ENCODE results near the gene TGFBI. TPM values are rescaled to one million over a fixed set of nuclear protein-coding genes. Genes with fewer than 3 reads are reported as not detected.

TGFBI gene
- total RNA-seq, 1 donor from 2014 or later, result 204 TPM

DNA sequence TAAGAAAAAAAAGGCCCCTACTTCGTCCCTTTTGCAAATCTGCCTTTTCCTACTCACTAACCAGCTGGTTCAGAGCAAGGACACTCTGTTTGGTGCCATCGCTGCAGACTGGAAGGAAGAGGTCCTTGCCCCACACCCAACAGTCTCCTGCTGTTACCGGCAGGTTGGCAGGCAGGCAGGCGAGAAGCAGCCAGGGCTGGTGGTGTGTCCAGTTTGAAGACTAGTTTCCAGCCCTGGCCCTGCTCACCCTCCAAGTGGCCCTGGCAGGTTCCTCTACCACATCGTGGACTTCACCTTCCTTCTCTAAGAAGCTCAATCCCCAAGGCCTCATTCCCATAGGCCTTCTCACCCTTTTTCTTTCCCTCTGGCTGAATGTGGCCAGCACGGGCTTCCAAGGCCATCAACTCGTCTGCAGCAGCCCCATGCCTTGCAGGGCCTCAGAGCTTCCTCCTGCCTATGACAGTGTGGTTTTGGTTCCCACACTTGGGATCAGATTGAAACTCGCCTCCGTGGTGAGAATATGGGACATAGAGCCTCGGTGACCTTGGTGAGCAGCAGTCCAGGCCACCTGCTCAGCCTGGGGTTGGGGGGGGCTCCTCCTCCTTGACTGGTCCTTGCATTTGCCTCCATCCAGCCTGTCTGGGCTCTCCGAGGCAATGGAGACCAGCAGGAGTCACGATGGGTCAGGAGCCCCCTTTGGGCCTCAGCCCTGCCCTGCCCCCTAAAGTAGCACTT, 22.9 kb downstream of the TGFBI start:
- Histone ChIP-seq H3K4me1 (ENCODE audit: control insufficient read depth in 3 of 3, insufficient read depth in 3 of 3, low read length in 3 of 3) (peaks cover 9 to 16% (median 9%) of the 10 kb centered on the region in 3 donors), H3K36me3 (ENCODE audit: control insufficient read depth in 3 of 3, insufficient read depth in 3 of 3, low read length in 3 of 3) (peaks cover 11 to 20% (median 15%) of the 10 kb centered on the region in 3 donors), H3K9ac (ENCODE audit: low read depth in 1 of 3, low read length in 3 of 3) (no peak overlapping the region), H3K4me3 (ENCODE audit: low read length in 3 of 3) (no peak overlapping the region), H3K27ac (ENCODE audit: low read depth, low read length) (no peak overlapping the region), H3K9me3 (ENCODE audit: control insufficient read depth in 3 of 3, low read length in 3 of 3) (no peaks in the 10 kb centered on the region), H3K27me3 (ENCODE audit: control insufficient read depth in 3 of 3, insufficient read depth in 3 of 3, low read length in 3 of 3) (no peaks in the 10 kb centered on the region)

DNA sequence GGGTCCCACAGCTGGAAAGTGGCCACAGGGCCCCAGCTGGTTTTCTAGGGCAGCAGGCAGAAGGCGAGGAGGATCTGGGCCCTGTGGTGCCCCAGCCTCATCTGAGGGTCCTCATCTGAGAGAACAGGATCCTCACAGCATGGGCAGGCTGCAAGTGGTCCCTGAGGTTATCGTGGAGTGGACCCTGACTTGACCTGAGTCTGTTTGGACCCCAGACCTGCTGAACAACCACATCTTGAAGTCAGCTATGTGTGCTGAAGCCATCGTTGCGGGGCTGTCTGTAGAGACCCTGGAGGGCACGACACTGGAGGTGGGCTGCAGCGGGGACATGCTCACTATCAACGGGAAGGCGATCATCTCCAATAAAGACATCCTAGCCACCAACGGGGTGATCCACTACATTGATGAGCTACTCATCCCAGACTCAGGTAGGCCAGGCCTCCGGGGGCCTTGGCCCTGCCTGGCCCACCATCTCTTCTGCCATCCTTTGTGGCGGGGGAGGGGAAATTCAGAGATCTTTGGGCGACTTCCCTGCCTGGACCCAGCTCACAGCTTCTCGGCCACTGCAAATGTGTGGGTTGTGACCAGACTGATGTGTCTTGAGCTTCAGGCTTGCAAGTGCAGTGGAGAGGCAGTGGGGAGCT, 24.0 kb downstream of the TGFBI start:
- peaks cover 8 to 26% (median 19%) of the 10 kb centered on the region in 3 donors for H3K4me1 ChIP-seq (ENCODE audit: control insufficient read depth in 3 of 3, insufficient read depth in 3 of 3, low read length in 3 of 3)
- no peaks in the 10 kb centered on the region for H3K9me3 ChIP-seq (ENCODE audit: control insufficient read depth in 3 of 3, low read length in 3 of 3)
- no peaks in the 10 kb centered on the region for H3K27me3 ChIP-seq (ENCODE audit: control insufficient read depth in 3 of 3, insufficient read depth in 3 of 3, low read length in 3 of 3)
- no peak overlapping the region for H3K4me3 ChIP-seq (ENCODE audit: low read length in 3 of 3)
- no peak overlapping the region for H3K9ac ChIP-seq (ENCODE audit: low read depth in 1 of 3, low read length in 3 of 3)
- H3K36me3 ChIP-seq (ENCODE audit: control insufficient read depth in 3 of 3, insufficient read depth in 3 of 3, low read length in 3 of 3), result peaks cover 11 to 15% (median 14%) of the 10 kb centered on the region in 3 donors
- H3K27ac ChIP-seq (ENCODE audit: low read depth, low read length), result peak overlapping the region; percentile 46

DNA sequence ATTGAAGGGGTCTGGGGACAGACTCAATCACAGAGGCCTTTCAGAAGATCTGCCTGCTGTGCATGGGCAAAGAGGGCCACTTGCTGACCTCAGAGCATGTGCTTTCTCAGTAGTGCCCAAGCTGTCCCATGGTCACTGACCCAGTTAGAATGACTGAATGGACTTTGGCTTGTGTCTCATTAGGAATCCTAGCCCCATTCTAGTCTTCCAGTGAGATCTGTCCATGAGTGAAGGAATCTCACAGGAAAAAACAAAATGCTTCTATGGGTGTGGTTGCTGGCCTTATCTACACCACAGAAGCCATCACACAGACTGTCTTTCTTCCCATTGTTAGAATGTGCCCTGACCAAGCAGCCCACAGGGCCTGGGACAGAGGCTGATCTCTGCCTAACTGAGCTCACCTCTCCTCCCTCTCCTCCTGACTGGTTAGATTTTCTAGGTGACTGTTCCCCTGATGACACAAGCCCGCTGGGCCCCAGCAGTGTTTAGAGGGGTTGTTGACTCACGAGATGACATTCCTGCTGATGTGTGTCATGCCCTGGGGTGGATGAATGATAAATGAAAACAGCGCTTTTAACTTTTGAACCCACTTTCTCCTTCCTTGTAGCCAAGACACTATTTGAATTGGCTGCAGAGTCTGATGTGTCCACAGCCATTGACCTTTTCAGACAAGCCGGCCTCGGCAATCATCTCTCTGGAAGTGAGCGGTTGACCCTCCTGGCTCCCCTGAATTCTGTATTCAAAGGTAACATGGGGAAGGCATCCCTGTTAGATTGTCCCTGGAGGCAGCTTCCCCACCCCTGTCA, 24.8 kb downstream of the TGFBI start:
- Histone ChIP-seq H3K27me3 (ENCODE audit: control insufficient read depth in 3 of 3, insufficient read depth in 3 of 3, low read length in 3 of 3) (no peaks in the 10 kb centered on the region), H3K36me3 (ENCODE audit: control insufficient read depth in 3 of 3, insufficient read depth in 3 of 3, low read length in 3 of 3) (peaks cover 10 to 12% (median 12%) of the 10 kb centered on the region in 3 donors), H3K9me3 (ENCODE audit: control insufficient read depth in 3 of 3, low read length in 3 of 3) (no peaks in the 10 kb centered on the region), H3K4me3 (ENCODE audit: low read length in 3 of 3) (peak overlapping the region in 1 of 3 donors; percentile 22), H3K27ac (ENCODE audit: low read depth, low read length) (peak overlapping the region; percentile 46), H3K4me1 (ENCODE audit: control insufficient read depth in 3 of 3, insufficient read depth in 3 of 3, low read length in 3 of 3) (peaks cover 15 to 29% (median 25%) of the 10 kb centered on the region in 3 donors), H3K9ac (ENCODE audit: low read depth in 1 of 3, low read length in 3 of 3) (no peak overlapping the region)

- Histone ChIP-seq H3K36me3 (ENCODE audit: control insufficient read depth in 3 of 3, insufficient read depth in 3 of 3, low read length in 3 of 3) (peaks cover 4 to 13% (median 7%) of the 10 kb centered on the region in 3 donors), H3K9ac (ENCODE audit: low read depth in 1 of 3, low read length in 3 of 3) (no peak overlapping the region), H3K27me3 (ENCODE audit: control insufficient read depth in 3 of 3, insufficient read depth in 3 of 3, low read length in 3 of 3) (no peaks in the 10 kb centered on the region), H3K4me3 (ENCODE audit: low read length in 3 of 3) (peak overlapping the region in 1 of 3 donors; percentile 22), H3K27ac (ENCODE audit: low read depth, low read length) (peak overlapping the region; percentile 46), H3K9me3 (ENCODE audit: control insufficient read depth in 3 of 3, low read length in 3 of 3) (no peaks in the 10 kb centered on the region), H3K4me1 (ENCODE audit: control insufficient read depth in 3 of 3, insufficient read depth in 3 of 3, low read length in 3 of 3) (peaks cover 21 to 32% (median 29%) of the 10 kb centered on the region in 3 donors)
These were observed 25.6 kb downstream of the TGFBI start for GRCh38 chr5:136054142-136055019.

DNA sequence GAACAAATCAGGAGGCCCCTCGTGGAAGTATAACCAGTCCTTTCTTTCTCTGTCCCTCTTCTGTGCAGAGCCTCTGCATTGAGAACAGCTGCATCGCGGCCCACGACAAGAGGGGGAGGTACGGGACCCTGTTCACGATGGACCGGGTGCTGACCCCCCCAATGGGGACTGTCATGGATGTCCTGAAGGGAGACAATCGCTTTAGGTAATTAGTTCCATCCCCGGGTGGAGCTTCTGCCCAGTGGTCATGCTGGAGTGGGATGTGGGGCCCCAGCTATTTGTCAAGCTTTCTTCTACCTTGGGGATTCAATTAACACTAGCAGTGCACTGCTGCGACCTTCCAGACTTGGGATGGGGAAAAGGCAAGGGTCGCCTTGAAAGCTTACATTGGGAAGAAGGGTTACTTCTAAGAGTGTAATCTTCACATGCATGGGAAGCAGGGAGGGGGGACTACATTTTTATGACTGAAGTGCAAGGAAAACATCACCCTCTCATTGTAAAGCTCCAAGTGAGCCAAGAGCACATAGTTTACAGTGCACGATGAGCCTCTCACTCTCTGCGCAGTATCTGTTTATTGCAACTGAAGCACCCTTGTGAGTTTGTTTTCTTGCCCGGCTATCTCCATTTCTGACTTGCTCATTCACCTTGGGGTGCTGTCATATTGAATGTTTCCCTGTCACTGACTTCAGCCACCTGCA, 27.0 kb downstream of the TGFBI start:
- H3K4me3 ChIP-seq (ENCODE audit: low read length in 3 of 3), result no peak overlapping the region
- H3K9ac ChIP-seq (ENCODE audit: low read depth in 1 of 3, low read length in 3 of 3), result no peak overlapping the region
- peaks cover 21 to 35% (median 32%) of the 10 kb centered on the region in 3 donors for H3K4me1 ChIP-seq (ENCODE audit: control insufficient read depth in 3 of 3, insufficient read depth in 3 of 3, low read length in 3 of 3)
- no peak overlapping the region for H3K27ac ChIP-seq (ENCODE audit: low read depth, low read length)
- H3K36me3 ChIP-seq (ENCODE audit: control insufficient read depth in 3 of 3, insufficient read depth in 3 of 3, low read length in 3 of 3), result peaks cover under 1 to 17% (median 6%) of the 10 kb centered on the region in 3 donors
- H3K27me3 ChIP-seq (ENCODE audit: control insufficient read depth in 3 of 3, insufficient read depth in 3 of 3, low read length in 3 of 3), result no peaks in the 10 kb centered on the region
- H3K9me3 ChIP-seq (ENCODE audit: control insufficient read depth in 3 of 3, low read length in 3 of 3), result no peaks in the 10 kb centered on the region

DNA sequence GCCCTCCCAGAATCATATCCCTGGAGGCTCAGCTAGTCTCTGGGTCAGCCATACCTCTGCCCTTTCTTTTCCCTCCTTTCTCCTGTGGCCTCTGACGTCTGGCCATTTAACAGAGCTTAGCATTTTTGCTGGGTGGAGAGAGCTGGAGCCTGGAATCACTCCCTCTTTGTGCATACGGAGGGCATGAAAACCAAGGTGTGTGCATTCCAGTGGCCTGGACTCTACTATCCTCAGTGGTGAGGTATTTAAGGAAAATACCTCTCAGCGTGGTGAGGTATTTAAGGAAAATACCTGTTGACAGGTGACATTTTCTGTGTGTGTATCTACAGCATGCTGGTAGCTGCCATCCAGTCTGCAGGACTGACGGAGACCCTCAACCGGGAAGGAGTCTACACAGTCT, 27.5 kb downstream of the TGFBI start:
- H3K4me1 ChIP-seq (ENCODE audit: control insufficient read depth in 3 of 3, insufficient read depth in 3 of 3, low read length in 3 of 3), result peaks cover 21 to 35% (median 32%) of the 10 kb centered on the region in 3 donors

GRCh38 chr5:136056771-136057335, 28.1 kb downstream of the TGFBI start:
- Histone ChIP-seq H3K9me3 (ENCODE audit: control insufficient read depth in 3 of 3, low read length in 3 of 3) (no peaks in the 10 kb centered on the region), H3K4me3 (ENCODE audit: low read length in 3 of 3) (no peak overlapping the region), H3K9ac (ENCODE audit: low read depth in 1 of 3, low read length in 3 of 3) (no peak overlapping the region), H3K4me1 (ENCODE audit: control insufficient read depth in 3 of 3, insufficient read depth in 3 of 3, low read length in 3 of 3) (peaks cover 21 to 35% (median 32%) of the 10 kb centered on the region in 3 donors), H3K27me3 (ENCODE audit: control insufficient read depth in 3 of 3, insufficient read depth in 3 of 3, low read length in 3 of 3) (peaks cover 0 to 3% (median 0%) of the 10 kb centered on the region in 3 donors), H3K27ac (ENCODE audit: low read depth, low read length) (no peak overlapping the region), H3K36me3 (ENCODE audit: control insufficient read depth in 3 of 3, insufficient read depth in 3 of 3, low read length in 3 of 3) (peaks cover 5 to 21% (median 15%) of the 10 kb centered on the region in 3 donors)

More for the DNA sequence above, 27.5 kb downstream of the TGFBI start:
- Histone ChIP-seq H3K4me3 (ENCODE audit: low read length in 3 of 3) (no peak overlapping the region), H3K27me3 (ENCODE audit: control insufficient read depth in 3 of 3, insufficient read depth in 3 of 3, low read length in 3 of 3) (no peaks in the 10 kb centered on the region), H3K36me3 (ENCODE audit: control insufficient read depth in 3 of 3, insufficient read depth in 3 of 3, low read length in 3 of 3) (peaks cover 5 to 21% (median 11%) of the 10 kb centered on the region in 3 donors), H3K9ac (ENCODE audit: low read depth in 1 of 3, low read length in 3 of 3) (no peak overlapping the region), H3K27ac (ENCODE audit: low read depth, low read length) (no peak overlapping the region), H3K9me3 (ENCODE audit: control insufficient read depth in 3 of 3, low read length in 3 of 3) (no peaks in the 10 kb centered on the region)

GRCh38 chr5:136057401-136058038, 28.7 kb downstream of the TGFBI start:
- Histone ChIP-seq H3K9me3 (ENCODE audit: control insufficient read depth in 3 of 3, low read length in 3 of 3) (no peaks in the 10 kb centered on the region), H3K36me3 (ENCODE audit: control insufficient read depth in 3 of 3, insufficient read depth in 3 of 3, low read length in 3 of 3) (peaks cover 5 to 21% (median 18%) of the 10 kb centered on the region in 3 donors), H3K9ac (ENCODE audit: low read depth in 1 of 3, low read length in 3 of 3) (no peak overlapping the region), H3K4me1 (ENCODE audit: control insufficient read depth in 3 of 3, insufficient read depth in 3 of 3, low read length in 3 of 3) (peaks cover 21 to 35% (median 32%) of the 10 kb centered on the region in 3 donors), H3K4me3 (ENCODE audit: low read length in 3 of 3) (no peak overlapping the region), H3K27ac (ENCODE audit: low read depth, low read length) (peak overlapping the region; percentile 55), H3K27me3 (ENCODE audit: control insufficient read depth in 3 of 3, insufficient read depth in 3 of 3, low read length in 3 of 3) (peaks cover 0 to 3% (median 0%) of the 10 kb centered on the region in 3 donors)
